GM18861 (cell line): Measurements from ENCODE around the gene ABHD15.

Source experiments
- ATAC-seq: cut with Tn5 transposase; IDR thresholded peaks from one replicate; pipeline ENCODE4 v1.9.1; 2021; ENCODE audit not compliant: unreplicated experiment

ABHD15 gene

DNA sequence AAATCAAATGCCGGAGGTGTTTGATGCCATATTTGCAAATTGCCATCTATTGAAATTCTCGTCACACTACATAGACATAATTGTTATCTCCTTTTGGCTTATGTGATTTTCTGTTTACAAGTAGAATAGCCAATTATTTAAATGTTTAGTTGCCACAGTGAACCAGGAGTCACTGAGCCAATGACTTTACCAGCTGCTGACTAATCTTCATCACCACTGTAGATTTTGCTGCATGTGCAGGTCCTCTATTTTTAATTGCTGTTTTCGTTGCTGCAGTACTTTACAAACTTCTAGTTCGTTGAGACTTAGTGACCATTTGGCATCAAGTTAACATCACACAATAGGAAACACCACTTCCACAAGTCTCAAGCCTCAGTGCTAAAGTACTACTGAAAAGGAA, 22.8 kb downstream of the ABHD15 start:
- ATAC-seq, result no peak

DNA sequence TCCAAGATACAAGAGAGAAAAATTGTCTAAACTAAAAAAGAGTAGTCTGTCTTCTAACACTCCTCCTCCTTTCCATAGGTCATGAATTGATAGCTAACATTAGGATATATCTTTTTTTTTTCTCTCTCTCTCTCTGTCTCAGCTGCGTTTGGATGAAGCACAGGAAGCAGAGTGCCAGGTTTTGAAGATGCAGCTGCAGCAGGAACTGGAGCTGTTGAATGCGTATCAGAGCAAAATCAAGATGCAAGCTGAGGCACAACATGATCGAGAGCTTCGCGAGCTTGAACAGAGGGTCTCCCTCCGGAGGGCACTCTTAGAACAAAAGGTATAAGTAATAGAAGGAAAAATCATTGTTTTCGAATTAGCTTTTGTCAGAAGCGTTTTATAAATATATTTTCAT, 32.9 kb downstream of the ABHD15 start:
- ATAC-seq, result no peak

DNA sequence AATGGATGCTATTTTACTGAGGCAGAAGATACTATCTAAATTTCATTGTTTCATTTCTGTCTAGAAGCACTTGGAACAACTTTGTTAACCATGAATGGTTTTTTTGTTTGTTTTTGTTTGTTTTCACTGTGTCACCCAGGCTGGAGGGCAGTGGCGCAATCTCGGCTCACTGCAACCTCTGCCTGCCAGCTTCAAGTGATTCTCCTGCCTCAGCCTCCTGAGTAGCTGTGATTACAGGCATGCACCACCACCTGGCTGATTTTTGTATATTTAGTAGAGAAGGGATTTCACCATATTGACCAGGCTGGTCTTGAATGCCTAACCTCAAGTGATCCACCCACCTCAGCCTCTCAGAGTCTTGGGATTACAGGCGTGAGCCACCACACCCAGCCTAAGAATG, 40.5 kb downstream of the ABHD15 start:
- ATAC-seq, result no peak

DNA sequence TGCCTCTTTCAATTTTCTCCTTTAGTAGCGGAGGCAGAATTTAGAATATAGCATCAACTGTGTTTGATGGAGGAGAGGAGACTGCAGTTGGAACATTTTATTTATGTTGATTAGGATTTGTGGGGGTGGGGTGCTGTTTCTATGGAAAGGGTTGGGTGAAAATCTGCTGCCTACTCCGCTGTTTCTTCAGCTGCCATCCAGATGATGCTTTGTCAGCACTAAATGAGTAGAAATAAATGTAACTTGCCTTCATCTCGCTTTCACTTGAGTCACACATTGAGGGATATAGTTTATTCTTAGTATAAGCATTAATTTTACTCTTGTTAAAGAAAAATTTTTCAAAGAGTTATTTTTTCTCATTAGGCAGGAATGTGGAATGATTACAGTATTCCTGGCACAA, 42.1 kb downstream of the ABHD15 start:
- ATAC-seq, result no peak

DNA sequence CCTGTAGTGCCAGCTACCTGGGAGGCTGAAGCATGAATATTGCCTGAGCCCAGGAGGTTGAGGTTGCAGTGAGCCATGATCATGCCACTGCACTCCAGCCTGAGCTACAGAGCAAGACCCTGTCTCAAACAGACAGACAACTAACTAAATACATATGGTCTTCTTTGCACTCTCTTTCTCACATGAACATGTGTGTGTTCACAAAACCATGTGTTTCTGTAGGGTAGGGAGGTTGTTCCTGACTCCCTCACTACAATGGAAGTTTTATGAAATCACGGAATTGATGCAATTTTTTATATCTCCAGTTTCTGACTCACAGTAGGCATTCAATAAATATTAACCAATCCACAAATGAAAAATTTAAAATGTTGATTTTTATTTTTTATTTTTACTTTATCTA, 48.5 kb downstream of the ABHD15 start:
- no peak for ATAC-seq

DNA sequence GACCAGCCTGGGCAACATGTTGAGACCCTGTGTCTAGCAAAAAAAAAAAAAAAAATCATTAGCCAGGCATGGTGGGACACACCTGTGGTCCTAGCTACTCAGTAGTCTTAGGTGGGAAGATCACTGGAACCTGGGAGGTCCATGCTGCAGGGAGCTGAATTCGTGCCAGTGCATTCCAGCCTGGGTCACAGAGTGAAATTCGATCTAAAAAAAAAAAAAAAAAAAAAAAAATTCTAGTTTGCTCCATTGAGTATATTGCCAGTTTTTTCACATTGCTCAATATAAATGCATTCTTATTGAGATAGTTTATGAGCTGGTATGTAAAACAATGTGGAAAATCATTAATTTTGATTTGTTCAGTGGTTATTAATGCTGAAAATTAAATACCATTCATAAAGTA, 52.0 kb downstream of the ABHD15 start:
- no peak for ATAC-seq

DNA sequence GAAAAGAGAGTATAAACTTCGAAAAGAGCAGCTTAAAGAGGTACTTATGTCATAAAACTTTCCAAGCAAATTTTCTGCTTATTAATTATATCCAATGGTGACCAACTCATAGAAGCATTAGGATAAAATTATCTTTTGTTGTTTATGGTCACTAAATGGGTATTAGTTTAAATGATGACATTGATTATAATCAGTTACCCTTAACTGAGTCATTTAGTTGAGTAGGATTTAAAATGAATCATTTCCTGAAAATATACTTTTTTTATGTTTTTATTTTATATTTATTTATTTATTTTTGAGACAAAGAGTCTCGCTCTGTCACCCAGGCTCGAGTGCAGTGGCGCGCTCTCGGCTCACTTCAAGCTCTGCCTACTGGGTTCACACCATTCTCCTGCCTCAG, 55.9 kb downstream of the ABHD15 start:
- no peak for ATAC-seq
